SU-DHL-6 (cell line): Measurements from ENCODE around the gene GCN1.

Source experiments
- H2AFZ ChIP-seq: fragments of 200-600 bp; sonication (generic); 2 replicates; pipeline ENCODE4 v1.6.1; 2014; ENCODE audit warnings: low read depth, mild to moderate bottlenecking, moderate library complexity, mixed read lengths, antibody characterized with exemption, low read length; ENCODE audit not compliant: severe bottlenecking
- H3F3A ChIP-seq: fragments of 200-600 bp; shearing (Covaris generic); 2 replicates; pipeline ENCODE4 v1.6.0; 2016; ENCODE audit warnings: antibody characterized with exemption, mild to moderate bottlenecking; ENCODE audit not compliant: insufficient read depth
- H3K27ac ChIP-seq: fragments of 200-600 bp; sonication (generic); 2 replicates; pipeline ENCODE4 v1.5.1; 2016; ENCODE audit warnings: low read depth, mild to moderate bottlenecking, low read length, moderate library complexity, mixed read lengths
- H3K27me3 ChIP-seq: fragments of 200-600 bp; sonication (generic), shearing (Covaris generic); 2 replicates; pipeline ENCODE4 v1.6.0; 2014; ENCODE audit warnings: mild to moderate bottlenecking, low read length
- H3K36me3 ChIP-seq: fragments of 200-600 bp; sonication (generic); 2 replicates; pipeline ENCODE4 v1.6.1; 2014; ENCODE audit warnings: mild to moderate bottlenecking, low read length, mixed read lengths
- H3K4me2 ChIP-seq: fragments of 300-600, 200-600 bp; shearing (Covaris generic), sonication (generic); 2 replicates; pipeline ENCODE4 v1.6.0; 2014; ENCODE audit warnings: low read length, low read depth, mild to moderate bottlenecking; ENCODE audit not compliant: poor library complexity, severe bottlenecking
- H3K4me3 ChIP-seq: fragments of 200-600 bp; sonication (generic); 2 replicates; pipeline ENCODE4 v1.5.1; 2014; ENCODE audit warnings: antibody characterized with exemption, low read length, mild to moderate bottlenecking, mixed read lengths; ENCODE audit not compliant: insufficient read depth, poor library complexity, severe bottlenecking
- H3K79me2 ChIP-seq: fragments of 200-600 bp; sonication (generic); 2 replicates; pipeline ENCODE4 v1.6.1; 2014; ENCODE audit warnings: mild to moderate bottlenecking, low read length, moderate library complexity; ENCODE audit not compliant: insufficient read depth
- H3K9ac ChIP-seq: fragments of 200-600 bp; sonication (generic); 2 replicates; pipeline ENCODE4 v1.7.0; 2014; ENCODE audit warnings: mild to moderate bottlenecking, low read length
- H3K9me2 ChIP-seq: fragments of 200-600 bp; sonication (generic); replicated peaks from 2 replicates; pipeline ENCODE4 v1.6.1; 2014; ENCODE audit warnings: low read length; ENCODE audit not compliant: insufficient read depth
- H3K9me3 ChIP-seq: fragments of 200-600 bp; sonication (generic); 2 replicates; pipeline ENCODE4 v1.6.1; 2014; ENCODE audit warnings: low read length, mixed read lengths; ENCODE audit not compliant: insufficient read depth
- H4K20me1 ChIP-seq: fragments of 200-600 bp; sonication (generic); 2 replicates; pipeline ENCODE4 v1.6.1; 2014; ENCODE audit warnings: low read depth, mild to moderate bottlenecking, antibody characterized with exemption, low read length, moderate library complexity, mixed read lengths
- EZH2phosphoT487 ChIP-seq: fragments of 200-600 bp; sonication (generic), shearing (Covaris generic); conservative IDR thresholded peaks from 2 replicates; pipeline ENCODE4 v1.6.1; 2018; ENCODE audit warnings: mild to moderate bottlenecking, antibody characterized with exemption, low read length, moderate library complexity, mixed read lengths
- TF ChIP-seq, protein P1 (sequence below): fragments of 200-600 bp; sonication (generic); IDR thresholded peaks from one replicate; pipeline ENCODE4 v1.5.1; 2017; ENCODE audit warnings: antibody characterized with exemption, mild to moderate bottlenecking, low read length, moderate library complexity; ENCODE audit not compliant: insufficient read depth, poor library complexity, severe bottlenecking

Gene GCN1

DNA sequence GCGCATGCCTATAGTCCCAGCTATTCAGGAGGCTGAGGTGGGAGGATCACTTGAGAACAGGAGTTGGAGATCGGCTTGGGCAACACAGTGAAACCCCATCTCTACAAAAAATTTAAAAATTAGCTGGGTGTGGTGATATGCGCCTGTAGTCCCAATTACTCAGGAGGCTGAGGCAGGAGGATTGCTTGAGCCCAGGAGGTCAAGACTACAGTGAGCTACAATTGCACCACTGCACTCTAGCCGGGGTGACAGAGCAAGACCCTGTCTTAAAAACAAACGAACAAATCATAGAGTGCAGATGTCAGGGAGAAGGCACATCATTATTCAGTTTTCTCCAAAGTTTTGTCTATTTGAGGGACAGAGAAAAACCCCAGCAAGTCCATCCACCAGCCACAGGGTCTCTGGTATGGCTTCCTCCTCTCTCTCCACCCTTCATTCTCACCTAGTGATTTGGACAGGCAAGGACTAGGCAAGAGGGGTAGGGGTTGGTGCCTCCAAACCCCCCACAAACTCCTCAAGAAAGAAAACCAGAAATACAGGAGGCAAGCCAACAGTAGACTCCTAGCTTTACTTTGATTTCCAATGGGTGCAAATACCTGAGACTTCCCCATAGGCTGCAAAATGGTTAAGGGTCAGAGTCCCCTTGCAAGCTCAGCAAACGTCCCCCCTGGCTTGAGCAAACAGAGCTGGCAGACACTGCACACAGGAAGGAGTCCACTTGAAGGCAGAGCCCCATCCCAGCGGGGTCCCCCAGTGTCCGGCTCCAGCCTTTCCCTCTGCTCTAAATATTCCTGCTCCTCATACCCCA, 32.9 kb upstream of the GCN1 start:
- Histone ChIP-seq H2AFZ (no peak overlapping the region), H3K27me3 (no peaks in the 10 kb centered on the region), H3K27ac (no peak overlapping the region), H3K36me3 (no peaks in the 10 kb centered on the region), H3K9me2 (no peaks in the 10 kb centered on the region), H3K4me3 (no peak overlapping the region), H3F3A (no peaks in the 10 kb centered on the region; the same call in 1 of the 2 replicates), H3K9ac (no peak overlapping the region), H3K79me2 (no peaks in the 10 kb centered on the region), H4K20me1 (no peaks in the 10 kb centered on the region), H3K9me3 (no peaks in the 10 kb centered on the region), H3K4me2 (no peak overlapping the region)
- TF ChIP-seq, protein P1, sequence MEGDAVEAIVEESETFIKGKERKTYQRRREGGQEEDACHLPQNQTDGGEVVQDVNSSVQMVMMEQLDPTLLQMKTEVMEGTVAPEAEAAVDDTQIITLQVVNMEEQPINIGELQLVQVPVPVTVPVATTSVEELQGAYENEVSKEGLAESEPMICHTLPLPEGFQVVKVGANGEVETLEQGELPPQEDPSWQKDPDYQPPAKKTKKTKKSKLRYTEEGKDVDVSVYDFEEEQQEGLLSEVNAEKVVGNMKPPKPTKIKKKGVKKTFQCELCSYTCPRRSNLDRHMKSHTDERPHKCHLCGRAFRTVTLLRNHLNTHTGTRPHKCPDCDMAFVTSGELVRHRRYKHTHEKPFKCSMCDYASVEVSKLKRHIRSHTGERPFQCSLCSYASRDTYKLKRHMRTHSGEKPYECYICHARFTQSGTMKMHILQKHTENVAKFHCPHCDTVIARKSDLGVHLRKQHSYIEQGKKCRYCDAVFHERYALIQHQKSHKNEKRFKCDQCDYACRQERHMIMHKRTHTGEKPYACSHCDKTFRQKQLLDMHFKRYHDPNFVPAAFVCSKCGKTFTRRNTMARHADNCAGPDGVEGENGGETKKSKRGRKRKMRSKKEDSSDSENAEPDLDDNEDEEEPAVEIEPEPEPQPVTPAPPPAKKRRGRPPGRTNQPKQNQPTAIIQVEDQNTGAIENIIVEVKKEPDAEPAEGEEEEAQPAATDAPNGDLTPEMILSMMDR = no peak
- TF ChIP-seq EZH2phosphoT487 = no peak

GRCh38 chr12:120225852-120226640, 31.5 kb upstream of the GCN1 start:
- no peak overlapping the region for H3K9ac ChIP-seq
- TF ChIP-seq EZH2phosphoT487 = no peak
- TF ChIP-seq, protein P1 = no peak
- H3K9me3 ChIP-seq = no peaks in the 10 kb centered on the region
- H3F3A ChIP-seq = no peaks in the 10 kb centered on the region; the same call in 1 of the 2 replicates
- H2AFZ ChIP-seq = no peak overlapping the region
- H4K20me1 ChIP-seq = no peaks in the 10 kb centered on the region
- H3K27ac ChIP-seq = no peak overlapping the region
- H3K79me2 ChIP-seq = no peaks in the 10 kb centered on the region
- H3K4me3 ChIP-seq = no peak overlapping the region
- H3K36me3 ChIP-seq = no peaks in the 10 kb centered on the region
- H3K9me2 ChIP-seq = no peaks in the 10 kb centered on the region
- no peak overlapping the region for H3K4me2 ChIP-seq
- no peaks in the 10 kb centered on the region for H3K27me3 ChIP-seq

DNA sequence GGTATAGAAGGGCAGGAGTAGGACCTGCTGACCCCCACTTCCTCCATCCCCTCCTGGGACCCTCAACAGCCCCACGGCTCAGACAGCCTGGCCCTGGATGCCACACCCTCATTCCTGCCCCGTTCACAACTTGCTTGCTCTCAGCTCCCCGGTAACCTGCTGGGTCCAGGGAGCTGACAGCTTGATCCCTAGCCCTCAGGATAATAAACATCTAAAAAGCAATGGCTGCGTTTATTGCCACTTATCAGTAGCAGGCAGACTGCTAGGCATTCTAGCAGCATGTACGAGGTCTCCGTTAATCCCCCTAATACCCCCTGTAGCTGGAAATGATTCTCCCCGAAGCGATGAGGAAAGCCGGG, 30.7 kb upstream of the GCN1 start:
- no peaks in the 10 kb centered on the region; the same call in 1 of the 2 replicates for H3F3A ChIP-seq
- no peaks in the 10 kb centered on the region for H3K36me3 ChIP-seq
- no peak overlapping the region for H3K4me2 ChIP-seq
- no peak for TF ChIP-seq EZH2phosphoT487
- TF ChIP-seq, protein P1 = no peak
- no peak overlapping the region for H2AFZ ChIP-seq
- no peaks in the 10 kb centered on the region for H3K9me2 ChIP-seq
- no peaks in the 10 kb centered on the region for H3K9me3 ChIP-seq
- H3K27ac ChIP-seq = no peak overlapping the region
- no peak overlapping the region for H3K9ac ChIP-seq
- H3K79me2 ChIP-seq = no peaks in the 10 kb centered on the region
- no peak overlapping the region for H3K4me3 ChIP-seq
- H3K27me3 ChIP-seq = no peaks in the 10 kb centered on the region
- no peaks in the 10 kb centered on the region for H4K20me1 ChIP-seq
